Coronary artery (tissue), 2 donors: ENCODE results near the gene TWSG1.

Source experiments
- DNase-seq: peaks from one replicate; pipeline ENCODE4 v3.0.0-alpha.2; 2017; ENCODE audit warnings: low spot score
- H3K27ac ChIP-seq, 2 donors: fragments of 200-600 bp; sonication (generic); one replicate each; pipeline ENCODE4 v1.5.1; 2016 to 2019
- H3K4me3 ChIP-seq: fragments of 200-600 bp; sonication (generic); 2 replicates; pipeline ENCODE4 v1.5.1; 2016; ENCODE audit warnings: mild to moderate bottlenecking, moderate library complexity
- TF ChIP-seq, protein P1 (sequence below): fragments of 200-600 bp; sonication (generic); IDR thresholded peaks from one replicate; pipeline ENCODE4 v1.5.1; 2019; ENCODE audit warnings: antibody characterized with exemption

The TWSG1 gene

DNA sequence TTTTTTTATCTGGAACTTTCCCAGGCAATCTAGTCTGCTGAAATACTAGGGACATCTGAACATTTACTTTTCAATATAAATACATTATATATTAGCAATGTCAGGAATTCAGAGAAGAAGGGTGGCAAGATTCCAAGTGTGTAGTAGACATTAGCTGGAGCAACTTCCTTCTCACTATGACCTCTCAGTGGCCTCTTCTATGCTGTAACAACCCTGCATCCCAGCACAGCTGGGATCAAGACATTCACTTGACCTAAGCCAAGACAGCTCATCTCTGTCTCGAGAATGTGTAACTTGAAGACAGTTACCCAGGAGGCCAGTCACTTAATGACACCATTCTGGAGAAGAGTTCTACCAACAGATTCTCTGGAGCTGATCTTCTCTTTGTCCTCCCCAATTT is 79.0 kb downstream of the TWSG1 start:
- TF ChIP-seq, protein P1, sequence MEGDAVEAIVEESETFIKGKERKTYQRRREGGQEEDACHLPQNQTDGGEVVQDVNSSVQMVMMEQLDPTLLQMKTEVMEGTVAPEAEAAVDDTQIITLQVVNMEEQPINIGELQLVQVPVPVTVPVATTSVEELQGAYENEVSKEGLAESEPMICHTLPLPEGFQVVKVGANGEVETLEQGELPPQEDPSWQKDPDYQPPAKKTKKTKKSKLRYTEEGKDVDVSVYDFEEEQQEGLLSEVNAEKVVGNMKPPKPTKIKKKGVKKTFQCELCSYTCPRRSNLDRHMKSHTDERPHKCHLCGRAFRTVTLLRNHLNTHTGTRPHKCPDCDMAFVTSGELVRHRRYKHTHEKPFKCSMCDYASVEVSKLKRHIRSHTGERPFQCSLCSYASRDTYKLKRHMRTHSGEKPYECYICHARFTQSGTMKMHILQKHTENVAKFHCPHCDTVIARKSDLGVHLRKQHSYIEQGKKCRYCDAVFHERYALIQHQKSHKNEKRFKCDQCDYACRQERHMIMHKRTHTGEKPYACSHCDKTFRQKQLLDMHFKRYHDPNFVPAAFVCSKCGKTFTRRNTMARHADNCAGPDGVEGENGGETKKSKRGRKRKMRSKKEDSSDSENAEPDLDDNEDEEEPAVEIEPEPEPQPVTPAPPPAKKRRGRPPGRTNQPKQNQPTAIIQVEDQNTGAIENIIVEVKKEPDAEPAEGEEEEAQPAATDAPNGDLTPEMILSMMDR, result no peak
- no peak for DNase-seq
- no peak overlapping the region for H3K4me3 ChIP-seq

DNA sequence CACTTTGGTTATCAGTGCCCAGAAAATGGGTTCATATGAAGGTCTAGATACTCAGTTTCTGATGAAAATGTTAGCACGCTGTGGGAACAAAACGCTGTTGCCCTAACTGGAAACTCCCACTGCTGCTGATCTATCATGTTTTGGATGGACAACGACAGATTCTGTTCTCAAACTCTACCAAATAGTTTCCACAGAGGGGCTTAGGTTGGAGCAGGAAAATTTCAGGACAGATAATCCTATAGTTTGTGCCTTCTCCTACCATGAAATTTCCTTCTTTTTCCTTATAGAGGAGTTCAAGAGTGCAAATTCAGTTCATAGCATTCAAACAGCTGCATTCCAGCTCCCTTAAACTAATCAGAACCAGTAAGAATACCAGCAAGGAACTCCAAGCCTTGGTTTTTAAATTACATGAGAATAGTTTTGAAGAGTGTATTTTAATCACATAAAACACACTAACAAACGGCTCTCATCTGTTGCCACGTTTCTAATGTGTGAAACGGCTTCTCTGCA is 82.0 kb downstream of the TWSG1 start:
- Histone ChIP-seq H3K4me3 (peak overlapping the region; percentile 62), H3K27ac (peak overlapping the region in 1 of 2 donors; percentile 67)
- TF ChIP-seq, protein P1, result no peak
- no peak for DNase-seq

More for the DNA sequence above, 79.0 kb downstream of the TWSG1 start:
- no peak overlapping the region for H3K27ac ChIP-seq

DNA sequence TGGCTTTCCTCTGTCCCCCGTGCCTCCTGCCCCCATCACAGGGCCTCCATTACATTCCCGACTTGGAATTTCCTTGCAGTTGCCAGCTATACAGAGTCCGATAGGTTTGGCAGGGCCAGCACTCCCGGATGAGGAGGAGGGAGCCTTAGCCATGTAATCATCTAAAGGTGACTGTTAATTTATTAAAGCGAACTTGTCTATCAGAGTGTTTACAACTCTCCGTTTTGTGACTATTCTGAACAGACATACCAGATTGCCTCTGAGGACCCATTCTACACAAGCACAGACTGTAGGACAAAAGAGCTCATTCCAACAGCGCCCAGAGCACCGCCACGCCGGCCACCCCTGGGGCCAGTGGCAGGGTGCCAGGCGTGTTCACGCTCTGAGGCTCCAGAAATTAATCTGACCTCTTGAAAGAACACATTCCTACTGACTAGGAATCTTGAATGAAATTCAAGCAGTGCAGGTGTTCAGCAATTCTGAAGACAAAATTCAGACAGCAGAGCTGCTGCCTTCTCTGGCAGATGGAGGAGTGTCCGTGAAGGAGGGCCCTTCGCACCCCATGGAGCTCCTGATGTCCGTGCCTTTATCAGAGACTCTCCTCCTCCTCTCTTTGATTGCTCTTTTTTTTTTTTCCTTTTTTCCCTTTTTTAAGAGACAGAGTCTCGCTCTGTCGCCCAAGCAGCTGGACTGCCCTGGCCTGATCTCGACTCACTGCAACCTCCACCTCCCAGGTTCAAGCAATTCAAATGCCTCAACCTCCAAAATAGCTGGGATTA is 82.7 kb downstream of the TWSG1 start:
- TF ChIP-seq, protein P1, result no peak
- no peak for DNase-seq
- H3K4me3 ChIP-seq, result peak overlapping the region; percentile 62
- peak overlapping the region in 1 of 2 donors; percentile 67 for H3K27ac ChIP-seq

DNA sequence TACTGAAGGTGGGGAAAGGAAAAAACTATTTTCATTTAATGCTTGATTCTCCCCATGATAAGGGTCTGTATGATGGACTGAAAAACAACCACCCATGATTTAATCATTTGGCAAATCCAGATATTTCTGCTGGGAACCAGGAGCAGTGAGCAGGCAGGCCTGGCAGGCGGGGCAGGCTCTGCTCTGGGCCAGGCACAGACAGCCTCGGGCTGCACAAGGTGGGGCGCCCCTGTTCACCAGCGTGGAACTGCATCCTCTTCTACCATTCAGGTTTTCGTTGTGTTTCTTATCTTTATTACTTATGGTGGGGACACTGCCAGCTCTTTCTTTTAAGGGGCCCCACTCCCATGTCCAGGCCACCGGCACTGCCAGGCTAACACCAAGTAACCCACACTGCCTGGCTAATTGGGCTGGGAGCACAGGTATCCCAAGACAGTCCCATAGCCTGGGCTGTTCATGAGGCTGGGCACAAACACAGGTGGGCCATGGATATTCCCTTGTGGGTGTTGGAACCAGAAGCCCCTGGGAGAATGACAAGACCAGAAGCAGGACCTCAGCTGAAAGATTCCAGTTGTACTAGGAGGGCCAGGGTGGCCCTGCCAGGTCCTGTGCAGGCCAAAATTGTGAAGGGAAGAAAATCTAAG is 83.6 kb downstream of the TWSG1 start:
- H3K4me3 ChIP-seq, result no peak overlapping the region
- TF ChIP-seq, protein P1, result no peak
- no peak overlapping the region for H3K27ac ChIP-seq
- DNase-seq, result no peak

DNA sequence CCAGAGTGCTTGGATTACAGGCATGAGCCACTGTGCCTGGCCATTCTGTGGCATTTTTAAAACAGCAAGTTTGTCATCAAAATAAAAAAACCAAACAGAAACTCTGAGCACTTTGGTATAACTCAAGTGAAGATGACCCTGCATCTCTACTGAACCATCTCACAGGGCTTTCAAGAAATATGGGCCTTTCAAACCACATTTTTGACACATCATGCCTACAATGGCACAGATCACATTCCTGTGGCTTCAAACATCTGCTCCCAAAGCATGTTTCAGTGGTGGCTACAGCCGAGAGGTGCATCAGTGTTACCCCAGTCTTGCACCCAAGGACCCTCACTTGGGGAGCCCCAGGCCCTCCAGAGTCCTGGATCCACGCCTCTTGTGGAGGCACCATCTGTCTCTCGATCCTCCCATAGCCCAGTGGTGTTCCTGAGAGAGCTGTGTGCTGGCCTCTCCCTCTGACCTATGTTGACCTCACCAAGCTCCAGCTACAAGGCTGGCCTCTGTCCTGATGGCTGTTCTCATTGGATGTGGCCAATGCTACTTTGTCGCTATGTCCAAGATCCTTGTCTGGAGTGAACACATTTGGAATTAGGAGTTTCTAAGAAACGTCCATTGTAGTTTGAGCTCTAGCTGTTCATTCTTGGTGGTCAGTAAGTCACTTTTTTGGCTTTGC is 85.5 kb downstream of the TWSG1 start:
- Histone ChIP-seq H3K27ac (no peak overlapping the region), H3K4me3 (no peak overlapping the region)
- DNase-seq, result no peak
- TF ChIP-seq, protein P1, result no peak

DNA sequence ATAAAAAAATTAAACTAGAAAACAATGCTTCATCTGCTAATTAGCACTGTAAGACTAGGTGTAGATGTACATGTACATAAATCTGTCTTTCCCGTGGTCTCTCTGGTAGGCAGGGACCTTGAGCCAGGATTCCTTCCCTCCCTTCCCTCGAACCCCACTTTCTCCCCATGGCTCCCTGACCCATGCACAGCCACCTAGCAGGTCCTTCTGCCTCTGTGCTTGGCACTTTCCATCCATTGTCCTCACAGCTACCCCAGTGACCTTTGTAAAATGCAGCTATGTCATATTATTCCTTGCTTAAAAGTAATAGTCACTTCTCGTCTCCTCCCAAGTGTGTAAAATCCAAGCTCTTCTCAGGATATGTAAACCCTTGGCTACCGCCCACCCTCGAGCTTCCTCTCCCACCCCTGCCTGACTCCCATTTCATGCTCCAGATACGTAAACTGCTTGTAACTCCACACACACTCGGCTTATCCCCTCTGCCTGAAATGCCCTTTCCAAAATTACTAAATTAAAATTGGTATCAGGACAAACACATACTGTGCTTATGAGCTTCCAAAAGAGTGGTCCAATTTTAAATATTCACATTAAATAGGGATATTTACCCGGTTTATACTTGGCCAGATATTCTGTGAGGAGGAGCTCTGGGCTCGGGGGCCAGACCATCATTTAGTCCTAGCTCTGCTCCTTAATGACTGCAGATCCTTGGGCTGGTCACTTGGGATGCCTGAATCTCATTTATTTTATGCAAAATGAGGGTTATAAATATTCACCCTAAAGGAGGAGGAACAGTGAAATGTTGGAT is 86.7 kb downstream of the TWSG1 start:
- no peak overlapping the region for H3K27ac ChIP-seq
- TF ChIP-seq, protein P1, result no peak
- DNase-seq, result no peak
- H3K4me3 ChIP-seq, result no peak overlapping the region
